Tibial artery (tissue), 4 donors: ENCODE data around the gene NR1D1.
A peak's percentile ranks its signal among the peaks of the same experiment; 100 is the strongest.

Experiments used
- DNase-seq, 2 donors: peaks; one replicate each; pipeline ENCODE4 v3.0.0-alpha.2; 2019
- H3K27ac ChIP-seq, 2 donors: fragments of 200-600 bp; sonication (generic) in 1 of 2; 1 replicate in 1 of 2; 2 replicates in 1 of 2; pipeline ENCODE4 v1.5.1; 2018 to 2019; ENCODE audit warnings: mild to moderate bottlenecking in 1 of 2
- H3K27me3 ChIP-seq, 2 donors: fragments of 200-600 bp; sonication (generic) in 1 of 2; one replicate each; pipeline versions ENCODE4 v1.5.1 to v1.6.0; 2016 to 2019
- H3K36me3 ChIP-seq, 3 donors: fragments of 200-600 bp; sonication (generic) in 2 of 3; one replicate each; pipeline ENCODE4 v1.5.1; 2016 to 2019; ENCODE audit warnings: mild to moderate bottlenecking in 2 of 3
- H3K4me1 ChIP-seq, 4 donors: fragments of 200-600 bp; sonication (generic) in 2 of 4; 1 replicate in 3 of 4; 2 replicates in 1 of 4; pipeline ENCODE4 v1.5.1; 2016 to 2019
- H3K4me3 ChIP-seq, 2 donors: fragments of 200-600 bp; sonication (generic) in 1 of 2; 1 replicate in 1 of 2; 2 replicates in 1 of 2; pipeline ENCODE4 v1.5.1; 2018 to 2019; ENCODE audit warnings: mild to moderate bottlenecking in 2 of 2
- H3K9me3 ChIP-seq, 3 donors: fragments of 200-600 bp; sonication (generic) in 1 of 3; one replicate each; pipeline ENCODE4 v1.5.1; 2016 to 2019
- intact Hi-C: fragments of 100-400 bp; cut with DNase I; formaldehyde crosslinking; loops from one replicate; pipeline ENCODE4 v1.15.0; 2023; ENCODE audit warnings: low total_unique reads
- TF ChIP-seq, protein P1 (sequence below), 2 experiments: fragments of 200-600 bp in 1 of 2; fragments of 450-650 bp in 1 of 2; IDR thresholded peaks; one replicate each; pipeline ENCODE4 v1.5.1; 2017 to 2019; ENCODE audit warnings: antibody characterized with exemption in 2 of 2, mild to moderate bottlenecking in 1 of 2, moderate library complexity in 1 of 2

Gene NR1D1

DNA sequence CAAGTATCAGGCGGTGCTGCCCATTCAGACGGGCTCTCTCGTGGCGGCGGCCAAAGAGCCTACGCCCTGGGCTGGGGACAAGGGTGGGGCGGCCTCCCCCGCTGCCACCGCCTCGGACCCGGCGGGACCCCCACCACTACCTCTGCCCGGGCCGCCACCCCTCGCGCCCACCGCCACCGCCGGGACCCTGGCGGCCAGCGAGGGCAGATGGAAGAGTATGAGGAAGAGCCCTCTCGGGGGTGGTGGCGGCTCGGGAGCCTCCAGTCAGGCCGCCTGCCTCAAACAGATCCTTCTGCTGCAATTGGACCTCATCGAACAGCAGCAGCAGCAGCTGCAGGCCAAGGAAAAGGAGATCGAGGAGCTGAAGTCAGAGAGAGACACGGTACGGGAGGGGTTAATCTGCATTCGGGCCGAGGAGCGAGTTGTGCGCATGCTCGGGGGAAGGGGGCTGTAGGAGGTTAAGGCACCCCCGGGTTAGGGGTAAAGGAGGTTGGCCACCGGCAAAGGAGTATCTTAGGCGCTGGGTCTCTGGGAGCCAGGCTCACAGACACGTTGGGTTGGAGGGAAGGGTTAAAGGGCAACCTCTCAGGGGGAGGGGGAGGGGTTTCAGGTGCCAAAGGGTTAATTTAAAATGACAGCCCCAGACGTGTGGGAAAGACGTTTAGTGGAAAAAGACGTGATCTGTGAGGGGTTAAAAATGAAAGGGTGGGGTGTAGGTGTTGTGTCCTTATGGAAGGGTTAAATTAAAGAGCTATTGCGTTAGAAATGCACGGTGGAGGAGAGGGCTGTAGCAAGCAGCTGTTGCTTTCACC lies 22.8 kb upstream of the NR1D1 start:
- Histone ChIP-seq H3K36me3 (peaks cover 20 to 22% (median 22%) of the 10 kb centered on the region in 3 donors), H3K4me1 (peaks cover 0 to 35% (median 26%) of the 10 kb centered on the region in 4 donors), H3K27me3 (no peaks in the 10 kb centered on the region), H3K4me3 (peak overlapping the region; percentile 97 to 99), H3K27ac (peak overlapping the region; percentile 97 to 98), H3K9me3 (no peaks in the 10 kb centered on the region)
- intact Hi-C loops: no loop called here
- TF ChIP-seq, protein P1, sequence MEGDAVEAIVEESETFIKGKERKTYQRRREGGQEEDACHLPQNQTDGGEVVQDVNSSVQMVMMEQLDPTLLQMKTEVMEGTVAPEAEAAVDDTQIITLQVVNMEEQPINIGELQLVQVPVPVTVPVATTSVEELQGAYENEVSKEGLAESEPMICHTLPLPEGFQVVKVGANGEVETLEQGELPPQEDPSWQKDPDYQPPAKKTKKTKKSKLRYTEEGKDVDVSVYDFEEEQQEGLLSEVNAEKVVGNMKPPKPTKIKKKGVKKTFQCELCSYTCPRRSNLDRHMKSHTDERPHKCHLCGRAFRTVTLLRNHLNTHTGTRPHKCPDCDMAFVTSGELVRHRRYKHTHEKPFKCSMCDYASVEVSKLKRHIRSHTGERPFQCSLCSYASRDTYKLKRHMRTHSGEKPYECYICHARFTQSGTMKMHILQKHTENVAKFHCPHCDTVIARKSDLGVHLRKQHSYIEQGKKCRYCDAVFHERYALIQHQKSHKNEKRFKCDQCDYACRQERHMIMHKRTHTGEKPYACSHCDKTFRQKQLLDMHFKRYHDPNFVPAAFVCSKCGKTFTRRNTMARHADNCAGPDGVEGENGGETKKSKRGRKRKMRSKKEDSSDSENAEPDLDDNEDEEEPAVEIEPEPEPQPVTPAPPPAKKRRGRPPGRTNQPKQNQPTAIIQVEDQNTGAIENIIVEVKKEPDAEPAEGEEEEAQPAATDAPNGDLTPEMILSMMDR (IDR thresholded peaks at IDR 0.05): peak in 1 of 2 experiments; percentile 14
- no peak for DNase-seq

DNA sequence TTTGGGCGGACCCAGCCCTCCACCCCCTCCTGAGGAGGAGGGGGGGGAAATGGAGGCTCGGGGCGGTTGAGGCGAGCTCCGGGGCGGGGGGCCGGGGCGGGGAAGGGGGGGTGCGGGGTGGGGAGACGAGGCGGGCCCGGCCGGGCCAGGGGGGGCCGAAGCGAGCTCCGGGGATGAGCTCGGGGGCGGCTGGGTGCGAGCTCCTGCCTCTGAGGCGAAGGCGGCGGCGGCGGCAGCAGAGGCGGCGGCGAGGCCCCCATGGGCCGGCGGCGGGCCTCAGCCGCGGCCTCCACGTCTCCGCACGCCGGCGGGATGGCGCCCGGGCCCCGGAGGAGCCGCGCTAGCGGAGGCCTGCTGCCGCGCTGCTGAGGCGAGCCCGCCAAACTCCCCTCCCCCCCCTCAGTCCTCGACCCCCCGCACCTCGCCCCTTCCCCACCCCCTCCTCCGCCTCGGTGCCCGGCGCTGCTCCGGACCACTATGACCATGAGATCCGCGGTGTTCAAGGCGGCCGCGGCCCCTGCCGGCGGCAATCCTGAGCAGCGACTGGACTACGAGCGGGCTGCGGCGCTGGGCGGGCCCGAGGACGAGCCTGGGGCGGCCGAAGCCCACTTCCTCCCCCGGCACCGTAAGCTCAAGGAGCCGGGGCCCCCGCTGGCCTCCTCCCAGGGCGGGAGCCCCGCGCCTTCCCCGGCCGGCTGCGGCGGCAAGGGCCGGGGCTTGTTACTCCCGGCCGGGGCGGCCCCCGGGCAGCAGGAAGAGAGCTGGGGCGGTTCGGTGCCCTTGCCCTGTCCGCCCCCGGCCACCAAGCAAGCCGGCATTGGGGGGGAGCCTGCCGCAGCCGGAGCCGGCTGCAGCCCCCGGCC lies 22.0 kb upstream of the NR1D1 start:
- no peaks in the 10 kb centered on the region for H3K27me3 ChIP-seq
- peaks cover 0 to 35% (median 26%) of the 10 kb centered on the region in 4 donors for H3K4me1 ChIP-seq
- intact Hi-C loops: no loop called here
- peak overlapping the region; percentile 97 to 98 for H3K27ac ChIP-seq
- no peaks in the 10 kb centered on the region for H3K9me3 ChIP-seq
- TF ChIP-seq, protein P1 (IDR thresholded peaks at IDR 0.05): no peak
- peak; percentile 60 to 81 for DNase-seq
- peaks cover 13 to 18% (median 15%) of the 10 kb centered on the region in 3 donors for H3K36me3 ChIP-seq
- H3K4me3 ChIP-seq: peak overlapping the region; percentile 97 to 99

DNA sequence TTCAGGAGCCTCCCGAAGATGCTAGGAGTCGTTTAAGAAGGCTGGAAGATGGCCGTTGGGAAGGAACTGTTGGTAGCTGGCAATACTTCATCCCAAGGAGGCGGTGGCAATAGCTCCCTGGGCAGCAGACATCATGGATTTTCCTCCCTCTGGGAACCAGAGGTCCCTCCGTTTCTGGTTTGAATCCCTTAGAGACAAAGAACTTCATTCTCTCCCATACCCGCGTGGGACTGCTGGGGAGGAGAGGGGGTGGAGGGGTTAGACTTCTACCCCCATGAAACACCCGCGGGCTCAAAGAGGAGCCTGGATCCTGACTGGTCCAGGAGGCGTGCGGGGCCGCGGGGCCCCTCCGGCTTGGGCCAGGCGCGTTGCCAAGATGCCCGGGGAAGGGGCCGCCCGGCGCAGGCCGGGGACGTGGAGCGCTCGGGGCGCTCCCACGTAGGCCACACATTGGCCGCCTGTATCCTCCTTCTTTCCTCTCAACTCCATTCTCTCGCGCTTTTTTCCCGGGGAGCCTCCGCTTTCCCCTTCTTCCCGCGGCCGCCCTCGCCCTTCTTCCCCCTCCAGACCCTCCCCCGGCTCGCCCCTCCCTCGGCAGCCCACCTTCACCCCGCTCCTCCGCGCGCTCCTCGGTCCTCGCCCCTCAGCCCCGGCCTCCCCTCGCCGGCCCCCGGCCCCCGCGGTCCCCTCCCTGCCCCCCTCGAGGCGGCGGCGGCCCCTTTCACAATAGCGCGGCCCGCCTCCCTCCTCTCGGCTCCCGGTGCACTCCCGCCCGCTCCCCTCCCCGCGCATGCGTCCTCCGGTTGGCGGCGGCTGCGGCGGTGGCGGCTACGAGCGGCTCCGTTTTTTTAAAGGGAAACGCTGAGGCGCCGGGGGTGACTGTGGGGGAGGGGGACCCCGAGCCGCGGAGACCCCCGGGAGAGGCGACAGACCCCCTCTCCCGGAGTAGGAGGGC lies 21.1 kb upstream of the NR1D1 start, which contains the start of gene MSL1:
Gene MSL1 (plus strand): TSS at position 791 of the 955 bp plus-strand sequence. CDS start 642 bp downstream, outside the sequence.
- Histone ChIP-seq H3K9me3 (no peaks in the 10 kb centered on the region), H3K4me1 (peaks cover 0 to 35% (median 26%) of the 10 kb centered on the region in 4 donors), H3K27me3 (no peaks in the 10 kb centered on the region), H3K36me3 (peaks cover 4 to 10% (median 6%) of the 10 kb centered on the region in 3 donors), H3K4me3 (peak within 1 kb of the TSS; percentile 97 to 99), H3K27ac (peak within 1 kb of the TSS; percentile 97 to 98)
- peak; percentile 85 to 96 for DNase-seq
- intact Hi-C loops: no loop called here
- TF ChIP-seq, protein P1 (IDR thresholded peaks at IDR 0.05): peak in 1 of 2 experiments; percentile 20

DNA sequence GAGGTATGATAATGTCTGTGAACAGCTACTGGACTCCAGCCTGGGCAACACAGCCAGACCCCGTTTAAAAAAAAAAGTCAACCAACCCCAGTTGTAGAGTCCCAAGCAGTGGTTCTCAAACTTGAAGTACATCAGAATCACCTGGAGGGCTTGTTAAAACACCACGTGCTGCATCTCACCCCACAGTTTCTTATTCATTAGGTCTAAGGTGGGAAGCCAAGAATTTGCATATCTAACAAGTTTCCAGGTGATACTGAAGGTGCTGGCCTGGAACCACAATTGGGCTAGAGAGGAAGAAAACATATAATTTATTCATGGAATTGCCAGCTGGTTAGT lies 14.7 kb upstream of the NR1D1 start:
- H3K27ac ChIP-seq: peak overlapping the region; percentile 94 to 98
- H3K9me3 ChIP-seq: no peaks in the 10 kb centered on the region
- no peaks in the 10 kb centered on the region for H3K36me3 ChIP-seq
- peaks cover 4 to 58% (median 51%) of the 10 kb centered on the region in 4 donors for H3K4me1 ChIP-seq
- no peaks in the 10 kb centered on the region for H3K27me3 ChIP-seq
- TF ChIP-seq, protein P1 (IDR thresholded peaks at IDR 0.05): no peak
- DNase-seq: no peak
- H3K4me3 ChIP-seq: no peak overlapping the region
- intact Hi-C loops: no loop called here

DNA sequence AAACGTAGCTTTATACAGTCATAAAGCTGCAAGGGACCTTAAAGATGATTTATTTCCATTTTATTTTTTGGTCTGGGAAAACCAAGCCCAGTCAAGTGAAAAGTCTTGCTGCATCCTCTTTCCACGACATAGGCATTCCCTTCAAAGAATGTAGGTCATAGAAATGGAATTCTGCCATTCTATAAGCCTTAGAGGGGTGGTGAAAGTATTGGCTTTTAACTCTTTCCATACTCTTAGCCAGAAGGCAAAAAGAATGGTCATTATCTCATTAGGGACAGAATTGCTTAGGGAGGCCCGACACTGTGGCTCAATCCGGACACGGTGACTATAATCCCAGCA lies 13.5 kb upstream of the NR1D1 start:
- Histone ChIP-seq H3K36me3 (no peaks in the 10 kb centered on the region), H3K4me1 (peaks cover 6 to 63% (median 59%) of the 10 kb centered on the region in 4 donors), H3K27ac (peak overlapping the region; percentile 94 to 98), H3K9me3 (no peaks in the 10 kb centered on the region), H3K27me3 (no peaks in the 10 kb centered on the region), H3K4me3 (peak overlapping the region; percentile 41 to 54)
- intact Hi-C loops: loop anchor here (5.0 kb wide), 2 partner anchors 52 to 53 kb away; partner anchors contain the start of gene THRA
- DNase-seq: no peak
- TF ChIP-seq, protein P1 (IDR thresholded peaks at IDR 0.05): no peak
